Stimulated activated CD4-positive, alpha-beta T cell treated with anti-CD3 and anti-CD28 coated beads, TNF-alpha, amount 100 ng/mL, for 48 hours (primary cell): ENCODE results near the gene PCDH12.

Experiments
- DNase-seq, 3 donors: peaks; one replicate each; pipeline ENCODE4 v3.0.0-alpha.2; 2020; ENCODE audit warnings: low read depth in 3 of 3

The PCDH12 gene

DNA sequence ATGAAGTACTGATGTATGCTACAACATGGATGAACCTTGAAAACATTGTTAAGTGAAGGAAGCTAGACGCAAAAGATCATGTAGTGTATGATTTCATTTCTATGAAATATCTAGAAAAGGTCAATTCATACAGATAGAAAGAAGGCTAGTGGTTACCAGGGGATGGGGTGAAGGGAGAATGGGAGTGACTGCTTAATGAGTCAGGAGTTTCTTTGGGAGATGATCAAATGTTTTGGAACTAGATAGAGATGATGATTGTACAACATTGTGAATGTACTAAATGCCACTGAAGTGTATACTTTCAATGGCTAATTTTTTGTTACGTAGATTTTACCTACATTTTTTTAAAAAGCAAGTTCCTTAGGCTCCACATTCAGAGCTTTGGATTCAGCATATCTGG, 49.2 kb downstream of the PCDH12 start:
- DNase-seq = no peak

DNA sequence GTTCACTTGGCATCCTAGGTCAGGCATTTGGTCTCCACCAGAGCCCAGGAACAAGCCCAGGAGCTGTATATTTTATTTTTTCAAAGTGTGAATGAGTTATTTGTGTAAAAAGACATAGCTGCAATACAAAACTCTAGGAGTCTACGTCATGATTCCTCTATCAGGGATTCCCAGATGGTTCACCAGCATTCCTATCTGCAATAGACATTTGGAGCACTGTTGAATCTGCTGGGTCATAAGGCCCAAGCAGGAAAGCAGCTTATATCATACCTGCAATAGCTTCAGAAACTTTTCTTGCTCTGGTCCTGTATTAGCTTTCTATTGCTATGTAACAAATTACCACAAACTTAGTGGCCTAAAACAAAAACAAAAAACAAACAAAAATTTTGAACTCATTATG, 51.0 kb downstream of the PCDH12 start:
- no peak for DNase-seq

DNA sequence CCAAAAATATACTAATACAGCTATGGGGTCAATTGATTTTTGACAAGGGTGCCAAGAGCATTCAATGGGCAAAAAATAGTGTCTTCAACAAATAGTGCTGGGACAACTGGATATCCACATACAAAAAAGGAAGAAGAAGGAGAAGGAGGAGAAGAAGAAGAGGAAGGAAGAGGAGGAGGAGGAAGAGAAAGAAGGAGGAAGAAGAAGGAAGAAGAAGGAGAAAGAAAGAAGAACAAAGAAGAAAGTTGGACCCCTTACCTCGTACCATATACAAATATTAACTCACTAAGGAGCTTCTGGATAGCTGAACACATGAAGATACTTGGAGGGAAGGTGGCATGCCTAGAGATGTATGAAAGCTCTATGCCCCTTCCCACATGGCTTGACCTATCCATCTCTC, 51.5 kb downstream of the PCDH12 start:
- DNase-seq = no peak

DNA sequence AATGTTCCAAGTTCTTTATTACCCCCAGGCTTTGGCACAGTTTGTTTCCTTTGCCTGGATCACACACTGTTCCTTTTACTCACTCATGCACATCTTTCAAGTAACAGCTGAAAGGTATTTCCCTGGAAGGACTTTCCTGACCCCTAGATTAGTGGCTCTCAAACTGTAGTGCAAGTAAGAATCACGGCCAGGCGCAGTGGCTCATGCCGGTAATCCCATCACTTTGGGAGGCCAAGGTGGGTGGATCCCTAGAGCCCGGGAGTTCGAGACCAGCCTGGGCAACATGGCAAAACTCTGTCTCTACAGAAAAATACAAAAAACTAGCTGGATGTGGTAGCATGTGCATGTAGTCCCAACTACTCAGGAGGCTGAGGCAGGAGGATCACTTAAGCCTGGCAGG, 53.5 kb downstream of the PCDH12 start:
- DNase-seq = no peak

DNA sequence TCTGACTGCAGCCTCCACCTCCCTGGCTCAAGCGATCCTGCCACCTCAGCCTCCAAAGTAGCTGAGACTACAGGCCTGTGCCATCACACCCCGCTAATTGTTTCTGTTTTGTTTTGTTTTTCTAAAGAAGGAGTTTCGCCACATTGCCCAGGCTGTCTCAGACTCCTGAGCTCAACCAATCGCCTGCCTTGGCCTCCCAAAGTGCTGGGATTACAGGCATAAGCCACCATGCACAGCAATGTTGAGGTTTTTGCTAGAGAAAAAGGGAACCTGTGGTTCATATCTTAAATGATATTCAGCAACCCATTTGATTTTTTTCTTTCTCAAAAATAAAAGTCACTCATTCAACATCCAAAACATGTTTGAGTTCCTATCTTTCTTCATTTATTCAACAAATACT, 54.7 kb downstream of the PCDH12 start:
- no peak for DNase-seq

DNA sequence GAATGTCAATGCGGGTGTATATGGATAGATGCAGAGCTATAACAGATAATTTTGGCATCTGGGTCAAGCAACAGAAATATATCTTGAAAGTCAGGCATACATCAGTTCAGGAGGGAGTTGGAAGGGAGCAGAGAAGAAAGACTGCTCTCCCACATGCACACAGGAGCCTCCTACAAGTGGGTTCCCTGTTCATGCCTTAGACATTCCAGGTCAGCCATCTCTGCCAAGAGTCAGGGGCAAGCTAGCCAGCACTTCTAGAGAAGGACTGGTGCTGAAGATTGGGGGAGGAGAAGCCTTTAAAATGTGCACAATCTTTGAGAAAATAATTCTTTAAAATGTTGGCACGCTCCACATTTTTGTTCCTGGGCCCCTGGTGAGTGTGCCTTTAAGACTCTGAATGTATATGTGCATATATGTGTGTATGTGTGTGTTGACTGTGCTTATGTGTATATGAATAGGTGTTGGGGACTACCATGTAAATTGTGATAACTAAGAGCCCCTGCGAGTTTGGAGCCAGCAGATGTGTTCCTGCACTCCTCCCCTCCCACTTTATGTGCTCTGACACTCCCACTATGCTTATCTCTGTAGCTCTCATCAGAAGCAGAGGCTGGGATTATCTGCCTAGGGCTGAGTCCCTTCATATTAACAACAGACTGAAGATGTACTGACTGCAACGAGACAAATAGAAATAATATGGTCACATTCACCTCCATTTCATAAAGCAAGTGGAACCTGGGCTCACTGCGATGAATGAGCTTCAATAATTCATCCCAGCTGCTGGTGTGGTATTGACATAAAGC, 55.8 kb downstream of the PCDH12 start:
- DNase-seq = no peak

DNA sequence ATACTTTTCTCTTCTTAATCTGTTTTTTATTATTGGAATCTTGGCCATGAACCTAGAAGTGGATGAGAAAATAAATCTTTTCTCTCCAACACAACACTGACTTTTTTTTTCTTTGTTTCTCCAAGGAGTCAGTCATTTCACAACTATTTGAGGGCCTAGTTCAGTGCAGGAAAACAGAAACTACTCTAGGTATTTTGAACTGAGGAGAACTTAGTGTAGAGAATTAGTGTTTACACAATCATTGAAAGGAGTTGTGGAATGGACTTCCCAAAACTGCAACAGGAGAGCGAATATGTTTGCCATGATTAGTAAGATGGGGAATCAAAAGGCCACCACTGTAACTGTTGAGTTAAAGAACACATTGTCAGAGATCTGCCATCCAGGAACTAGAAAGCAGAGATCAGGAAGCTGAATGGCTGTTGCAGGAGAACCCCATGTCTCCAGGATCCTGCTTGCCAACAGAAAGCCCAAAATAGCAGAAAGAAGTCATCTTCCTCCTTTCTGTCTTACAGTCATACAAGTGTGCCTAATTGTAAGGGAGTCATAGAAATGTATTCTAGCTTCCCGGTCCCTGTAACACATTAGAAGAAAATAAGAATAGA, 59.5 kb downstream of the PCDH12 start:
- no peak for DNase-seq

DNA sequence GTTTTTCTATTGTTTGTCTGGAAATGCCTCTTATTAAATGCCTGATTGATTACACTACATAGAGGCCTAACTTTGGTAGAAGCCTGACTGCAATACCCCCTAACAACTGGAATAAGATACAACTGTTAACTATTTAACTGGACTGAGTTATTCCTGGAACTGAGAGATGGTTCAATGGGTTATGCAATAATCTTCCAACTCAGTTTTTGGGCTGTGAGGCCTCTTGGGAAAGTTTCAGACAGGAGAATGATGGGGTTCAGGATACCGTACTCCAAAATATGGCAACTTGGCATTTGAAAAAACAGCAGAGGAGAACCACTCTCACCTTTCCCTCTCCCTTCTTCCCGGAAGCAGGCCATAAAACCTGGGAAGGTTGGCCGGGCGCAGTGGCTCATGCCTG, 60.6 kb downstream of the PCDH12 start:
- DNase-seq = no peak
